UCSD-AML1 (cell line): ENCODE measurements around the gene PRR35.

Experiments used
- DNase-seq: peaks from one replicate; lab custom pipeline; 2025; ENCODE audit not compliant: unreplicated experiment; lab: John Stamatoyannopoulos, UW

Gene PRR35

DNA sequence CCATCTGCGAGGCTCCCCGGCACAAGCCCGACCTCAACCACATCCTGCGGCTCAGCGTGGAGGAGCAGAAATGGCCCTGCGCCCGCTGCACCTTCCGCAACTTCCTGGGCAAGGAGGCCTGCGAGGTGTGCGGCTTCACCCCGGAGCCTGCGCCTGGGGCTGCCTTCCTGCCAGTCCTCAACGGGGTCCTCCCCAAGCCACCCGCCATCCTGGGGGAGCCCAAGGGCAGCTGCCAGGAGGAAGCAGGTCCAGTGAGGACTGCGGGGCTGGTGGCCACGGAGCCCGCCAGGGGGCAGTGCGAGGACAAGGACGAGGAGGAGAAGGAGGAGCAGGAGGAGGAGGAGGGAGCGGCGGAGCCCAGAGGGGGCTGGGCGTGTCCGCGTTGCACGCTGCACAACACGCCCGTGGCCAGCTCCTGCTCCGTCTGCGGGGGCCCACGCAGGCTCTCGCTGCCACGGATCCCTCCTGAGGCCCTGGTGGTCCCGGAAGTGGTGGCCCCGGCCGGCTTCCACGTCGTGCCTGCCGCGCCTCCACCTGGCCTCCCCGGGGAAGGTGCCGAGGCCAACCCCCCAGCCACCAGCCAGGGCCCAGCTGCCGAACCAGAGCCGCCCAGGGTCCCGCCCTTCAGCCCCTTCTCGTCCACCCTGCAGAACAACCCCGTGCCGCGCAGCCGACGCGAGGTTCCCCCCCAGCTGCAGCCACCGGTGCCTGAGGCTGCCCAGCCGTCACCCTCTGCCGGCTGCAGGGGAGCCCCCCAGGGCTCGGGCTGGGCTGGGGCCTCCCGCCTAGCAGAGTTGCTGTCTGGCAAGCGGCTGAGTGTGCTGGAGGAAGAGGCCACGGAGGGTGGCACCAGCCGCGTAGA, 13.1 kb upstream of the PRR35 start:
- DNase-seq, result peak; percentile 94

DNA sequence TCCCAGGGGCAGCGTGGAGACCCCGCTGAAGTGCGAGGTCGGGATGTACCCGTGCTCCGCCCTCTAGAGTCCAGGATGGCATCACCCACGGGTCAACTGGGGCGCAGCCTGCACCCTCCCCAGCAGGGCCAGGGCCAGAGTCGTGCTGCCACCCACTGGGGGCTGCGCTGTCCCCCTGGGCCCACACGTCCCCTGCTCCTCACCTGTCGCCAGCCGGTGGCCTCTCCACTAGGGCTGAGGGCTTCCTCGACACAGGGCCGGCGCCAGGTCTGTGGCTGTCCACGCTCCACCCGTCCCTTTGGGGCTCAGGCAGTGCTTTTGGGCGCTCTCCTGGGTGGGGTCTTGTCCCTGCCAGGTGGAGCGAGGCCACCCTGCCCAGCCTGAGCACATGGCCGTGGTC, 11.6 kb upstream of the PRR35 start:
- no peak for DNase-seq

DNA sequence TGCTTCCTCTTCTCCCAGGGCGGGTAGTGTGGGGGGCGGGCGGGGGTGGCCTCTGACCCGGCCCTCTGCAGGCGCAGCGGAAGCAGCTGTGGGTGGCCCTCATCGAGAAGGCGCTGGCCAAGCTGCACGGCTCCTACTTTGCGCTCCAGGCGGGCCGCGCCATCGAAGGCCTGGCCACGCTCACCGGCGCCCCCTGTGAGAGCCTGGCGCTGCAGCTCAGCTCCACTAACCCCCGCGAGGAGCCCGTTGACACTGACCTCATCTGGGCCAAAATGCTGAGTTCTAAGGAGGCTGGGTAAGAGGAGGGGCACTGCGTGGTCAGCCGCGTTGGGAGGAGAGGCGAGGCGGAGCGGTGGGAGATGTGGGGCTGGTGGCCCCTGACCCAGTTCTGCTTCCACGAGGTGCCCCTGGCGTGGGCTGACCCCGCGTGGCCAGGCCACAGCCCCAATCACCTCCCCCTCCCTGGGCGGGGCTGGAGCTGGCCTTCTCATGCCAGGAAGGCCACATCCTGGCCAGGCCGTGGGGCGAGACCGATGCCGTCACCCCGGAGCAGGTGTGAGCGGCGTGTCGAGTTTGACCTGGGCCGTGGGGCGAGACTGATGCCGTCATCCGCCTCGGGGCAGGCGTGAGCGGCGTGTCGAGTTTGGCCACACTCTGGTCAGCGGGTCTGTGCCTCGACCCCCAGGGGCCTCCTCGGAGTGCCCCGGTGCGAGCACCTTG, 10.5 kb upstream of the PRR35 start:
- no peak for DNase-seq

DNA sequence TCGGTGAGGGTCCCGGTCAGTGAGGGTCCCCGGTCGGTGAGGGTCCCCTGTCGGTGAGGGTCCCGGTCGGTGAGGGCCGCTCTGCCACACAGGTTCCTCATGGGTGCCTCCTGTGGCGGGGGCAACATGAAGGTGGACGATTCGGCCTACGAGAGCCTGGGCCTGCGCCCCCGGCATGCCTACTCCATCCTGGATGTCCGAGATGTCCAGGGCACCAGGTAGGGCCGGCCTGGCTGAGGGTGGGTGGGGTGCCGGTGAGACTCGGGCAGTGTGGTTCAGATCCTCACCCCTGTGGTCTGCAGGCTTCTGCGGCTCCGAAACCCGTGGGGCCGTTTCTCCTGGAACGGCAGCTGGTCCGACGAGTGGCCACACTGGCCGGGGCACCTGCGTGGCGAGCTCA, 9.0 kb upstream of the PRR35 start:
- DNase-seq, result no peak

DNA sequence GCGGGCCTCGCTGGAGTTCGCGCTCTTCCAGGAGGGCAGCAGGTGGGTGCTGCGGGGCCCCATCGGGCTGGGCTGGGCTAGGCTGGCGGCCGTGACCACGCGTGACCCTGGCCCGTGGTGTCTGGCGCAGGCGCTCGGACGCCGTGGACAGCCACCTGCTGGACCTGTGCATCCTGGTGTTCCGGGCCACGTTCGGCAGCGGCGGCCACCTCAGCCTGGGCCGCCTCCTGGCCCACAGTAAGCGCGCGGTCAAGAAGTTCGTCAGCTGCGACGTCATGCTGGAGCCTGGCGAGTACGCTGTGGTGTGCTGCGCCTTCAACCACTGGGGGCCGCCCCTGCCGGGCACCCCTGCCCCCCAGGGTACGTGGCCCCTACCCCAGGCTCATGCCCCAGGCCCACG, 8.0 kb upstream of the PRR35 start:
- DNase-seq, result no peak

DNA sequence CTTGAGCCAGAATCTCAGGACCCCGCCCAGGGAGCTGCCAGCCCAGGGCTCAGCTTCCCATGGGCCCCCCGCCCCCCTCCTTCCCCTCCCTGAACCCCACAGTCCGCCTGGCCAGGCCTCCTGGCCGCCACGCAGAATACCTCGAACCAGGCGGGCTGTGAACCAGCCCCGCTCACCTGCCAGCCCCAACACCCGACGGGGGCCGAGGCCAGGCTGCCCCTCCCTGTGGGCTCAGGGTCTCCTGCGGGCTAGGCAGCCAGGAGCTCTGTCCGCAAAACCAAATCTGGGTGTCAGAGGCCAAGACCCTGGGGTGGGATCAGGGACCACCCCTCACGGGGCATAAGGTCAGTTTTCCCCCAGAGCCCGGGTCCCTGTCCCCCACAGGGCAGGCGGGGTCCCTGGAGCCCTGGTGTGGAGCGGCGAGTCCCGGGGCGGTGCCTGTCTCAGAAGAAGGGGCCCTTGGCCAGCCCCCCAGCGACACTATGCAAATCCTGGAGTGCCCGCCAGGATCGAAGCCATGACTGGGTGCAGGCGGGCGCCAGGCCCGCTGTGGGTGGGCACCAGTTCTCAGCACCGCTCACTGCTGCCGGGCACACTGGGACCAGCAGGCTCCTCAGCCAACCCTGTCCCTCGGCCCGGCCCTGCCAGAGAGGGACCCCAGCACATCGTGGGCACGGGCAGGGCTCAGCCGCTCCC, 6.4 kb upstream of the PRR35 start:
- no peak for DNase-seq

DNA sequence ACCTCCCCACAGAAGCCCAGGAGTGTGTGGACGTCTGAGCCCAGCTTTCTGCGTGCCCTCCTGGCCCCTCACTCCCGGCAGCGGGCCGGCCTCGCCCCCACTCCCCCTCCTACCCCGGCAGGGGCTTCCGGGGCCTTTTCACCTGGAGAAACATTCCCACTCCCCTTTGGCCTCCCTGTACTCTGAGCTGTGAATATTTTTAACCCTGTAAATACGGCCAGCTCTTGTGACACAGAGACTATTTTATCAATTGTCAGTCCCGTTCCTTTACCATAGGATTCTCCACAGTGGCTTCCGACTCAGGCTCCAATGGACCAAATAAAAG, 5.9 kb upstream of the PRR35 start:
- no peak for DNase-seq

DNA sequence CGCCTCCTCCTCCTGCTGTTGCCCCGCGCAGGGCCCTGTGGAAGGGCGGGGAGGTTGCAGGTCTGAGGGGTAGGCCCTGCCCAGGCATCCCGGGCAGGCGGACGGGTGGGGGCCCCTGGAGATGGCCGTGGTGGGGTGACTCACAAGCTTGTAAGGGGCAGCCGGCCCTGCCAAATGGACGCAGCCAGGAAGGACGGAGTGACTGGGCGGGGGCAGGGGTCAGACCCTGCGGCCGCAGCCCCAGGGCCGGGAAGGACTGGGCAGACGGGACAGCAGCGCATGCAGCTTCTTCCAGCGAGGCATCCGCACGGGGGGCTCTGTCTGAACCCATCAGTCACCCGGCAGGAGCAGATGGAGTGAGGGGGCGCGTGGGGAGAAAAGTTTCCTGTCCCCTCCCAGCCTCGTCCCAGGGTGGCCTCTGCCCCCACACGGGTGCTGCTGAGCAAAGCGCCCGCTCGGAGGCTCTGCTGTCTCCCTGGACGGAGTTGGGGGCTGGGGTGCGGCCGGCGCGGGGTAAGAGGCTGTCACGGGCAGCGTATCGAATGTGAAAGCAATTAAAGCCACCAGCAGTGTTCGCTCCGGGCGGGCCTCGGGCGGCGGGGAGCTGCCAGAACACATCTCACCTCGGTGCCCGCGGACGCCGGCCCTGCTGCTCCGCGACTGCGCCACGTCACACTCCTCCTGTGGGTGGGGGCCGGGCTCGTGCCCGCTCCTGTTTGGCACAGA, 5.4 kb upstream of the PRR35 start:
- DNase-seq, result no peak

DNA sequence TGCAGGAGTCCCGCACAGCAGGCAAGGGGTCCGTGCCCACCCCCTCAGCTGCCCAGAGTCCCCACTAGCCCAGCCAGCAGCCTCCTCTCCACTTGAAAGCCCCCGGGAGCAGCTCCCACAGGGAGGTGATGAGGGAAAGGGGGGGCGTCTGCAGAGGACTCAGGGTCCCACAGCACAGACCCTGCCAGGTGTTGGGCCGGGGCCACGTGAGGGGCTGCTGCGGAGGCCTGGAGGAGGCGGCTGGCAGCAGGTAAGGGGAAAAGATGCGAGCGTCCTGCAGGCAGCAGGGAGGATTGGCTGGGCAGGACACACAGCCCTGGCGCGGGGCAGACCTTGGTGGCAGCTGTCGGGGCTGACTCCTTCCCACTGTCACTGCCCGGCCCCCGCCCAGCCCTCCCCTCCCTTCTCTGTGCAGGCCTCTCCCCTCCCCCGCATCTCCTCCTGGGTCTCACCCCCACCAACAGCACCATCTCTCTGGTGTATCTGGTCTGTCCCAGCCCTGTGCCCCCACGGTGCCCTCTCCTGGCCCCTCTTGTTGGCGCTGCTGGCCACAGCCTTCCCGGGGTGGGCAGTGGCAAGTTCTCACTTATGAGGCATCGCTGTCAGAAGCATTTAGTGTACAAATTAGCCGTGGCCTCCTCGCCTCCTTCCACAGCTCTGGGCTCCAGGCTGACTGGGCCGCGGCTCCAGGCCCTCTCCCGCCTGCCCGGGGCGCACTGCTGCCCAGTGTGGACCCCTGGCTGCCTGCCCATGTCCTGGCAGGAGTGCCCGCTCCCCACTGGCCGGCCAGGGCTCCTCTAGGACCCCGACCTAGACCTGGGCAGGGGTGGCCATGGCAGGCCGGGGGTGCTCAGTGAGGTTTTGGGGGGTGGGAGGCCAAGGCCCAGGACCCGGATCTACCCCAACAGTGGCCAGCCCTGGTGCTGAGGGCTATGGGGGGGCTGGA, 4.4 kb upstream of the PRR35 start:
- DNase-seq, result no peak

DNA sequence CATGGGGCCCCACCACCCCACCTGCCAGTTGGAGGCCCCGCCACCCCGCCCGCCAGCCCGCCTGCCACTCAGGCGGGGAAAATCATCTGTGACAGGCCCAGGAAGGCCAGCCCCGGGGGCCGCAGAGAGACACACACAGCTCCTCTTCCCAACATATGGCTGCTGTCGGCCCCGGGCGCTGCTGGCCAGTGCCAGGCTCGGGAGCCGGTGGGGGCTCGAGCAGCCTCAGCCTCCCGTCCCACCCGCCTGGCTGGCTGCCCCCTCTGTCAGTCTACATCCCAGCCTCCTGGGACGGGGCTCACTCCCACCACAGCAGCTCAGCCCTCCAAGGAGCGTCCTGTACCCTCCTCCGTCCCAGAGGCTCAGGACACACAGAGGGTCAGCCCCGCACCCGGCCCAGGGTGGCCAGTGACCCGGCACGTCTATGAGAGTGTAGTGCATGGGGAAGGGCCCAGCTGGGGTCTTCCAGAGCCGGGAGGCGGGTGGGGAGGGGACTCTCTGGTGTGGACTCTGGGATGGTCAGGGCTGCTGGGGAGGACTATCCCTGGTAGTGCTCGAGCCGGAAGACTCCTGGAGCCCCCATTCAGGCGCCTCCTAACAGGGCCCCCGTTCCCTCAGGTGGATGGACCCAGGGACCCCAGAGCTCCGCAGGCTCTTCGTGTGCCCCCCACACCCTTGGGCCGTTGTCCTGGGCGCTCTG, 3.6 kb upstream of the PRR35 start:
- DNase-seq, result no peak

DNA sequence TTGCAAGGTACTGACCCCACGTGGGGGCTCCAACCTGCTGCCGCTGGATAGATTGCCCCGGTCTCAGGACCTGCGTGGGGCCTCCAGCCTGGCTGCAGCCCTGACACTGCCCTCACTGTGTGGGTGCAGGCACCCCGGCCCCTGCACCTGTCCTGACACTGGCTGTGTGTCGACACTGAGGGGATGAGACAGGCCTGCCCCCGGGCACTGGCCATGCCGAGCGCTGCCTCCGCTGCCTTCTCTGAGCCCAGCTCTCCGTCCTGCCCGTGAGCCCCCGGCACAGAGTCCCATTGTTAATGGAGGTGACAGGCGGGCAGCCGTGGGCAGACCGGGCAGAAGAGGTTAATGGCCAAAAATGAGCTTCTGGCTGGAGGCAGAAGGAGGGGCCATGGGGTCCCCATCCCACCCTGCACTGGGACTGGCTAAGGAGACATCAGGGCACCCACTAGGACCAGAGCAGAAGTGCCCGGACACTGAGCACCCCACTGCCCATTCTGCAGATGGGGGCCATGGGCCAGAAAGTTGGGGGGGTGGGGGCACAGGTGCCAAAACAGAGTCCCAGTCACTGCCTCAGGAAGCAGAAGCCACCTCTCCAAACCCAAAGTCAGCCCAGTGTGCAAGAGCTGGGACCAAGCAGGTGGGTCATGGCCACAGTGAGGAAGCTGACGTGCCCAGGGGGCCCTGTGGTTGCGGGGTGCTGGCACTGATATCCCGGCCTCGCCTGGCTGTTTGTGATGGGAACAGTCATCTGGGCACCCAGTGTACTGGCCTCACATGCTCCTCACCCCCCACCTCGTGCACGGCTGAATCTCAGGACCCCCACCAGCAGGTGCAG, 2.5 kb upstream of the PRR35 start:
- no peak for DNase-seq

DNA sequence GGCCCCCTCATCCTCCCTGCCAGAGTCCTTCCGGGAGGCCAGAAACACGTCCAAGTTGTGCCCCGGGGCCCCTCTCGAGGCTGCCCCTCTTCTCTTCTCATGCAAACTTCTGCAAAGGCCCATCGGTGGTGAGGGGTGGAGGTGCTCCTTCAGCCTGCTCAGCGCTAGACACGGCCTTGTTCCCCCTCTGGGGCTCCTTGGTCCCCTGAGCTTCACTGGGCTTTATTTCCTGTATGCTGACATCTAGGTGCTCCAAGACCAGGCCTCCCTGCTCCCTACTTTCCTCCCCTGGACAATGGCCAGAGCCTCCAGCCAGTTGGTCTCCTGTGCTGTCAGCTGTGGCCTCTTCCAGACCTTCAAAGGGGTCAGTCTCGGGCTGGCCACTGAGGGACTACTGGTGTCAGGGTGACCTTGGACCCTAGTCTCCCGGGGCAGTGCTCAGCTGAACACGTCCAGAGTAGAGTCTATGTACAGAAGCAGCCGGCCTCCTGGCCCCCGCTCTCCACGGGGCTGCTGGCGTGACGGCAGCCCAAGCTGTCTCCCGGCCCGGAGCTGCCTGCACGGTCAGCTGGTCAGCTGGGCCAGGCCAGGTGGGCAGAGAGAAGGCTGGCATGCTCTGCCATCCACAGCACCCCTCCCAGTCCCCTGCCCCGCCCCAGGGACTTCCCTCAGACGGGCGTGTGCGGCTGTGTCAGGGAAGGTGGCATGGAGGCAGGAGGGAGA, 1.7 kb upstream of the PRR35 start:
- DNase-seq, result no peak

DNA sequence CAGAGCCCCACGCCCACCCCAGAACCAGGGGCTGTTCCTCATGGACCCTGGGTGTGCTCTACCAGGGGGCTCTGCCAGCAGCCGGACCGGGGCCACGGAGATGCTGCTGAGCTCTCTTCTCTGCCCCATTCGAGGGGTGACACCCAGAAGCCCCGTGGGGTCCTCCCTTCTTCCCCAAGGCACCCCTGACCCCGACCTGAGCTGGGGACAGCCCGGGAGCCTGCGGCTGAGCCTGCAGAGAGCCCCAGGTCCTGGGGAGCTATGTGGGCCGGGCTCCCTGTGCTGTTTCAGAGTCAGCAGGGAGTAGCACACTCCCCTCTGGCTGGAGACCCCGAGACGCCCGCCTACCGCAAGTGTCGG, 1.2 kb upstream of the PRR35 start:
- DNase-seq, result no peak

DNA sequence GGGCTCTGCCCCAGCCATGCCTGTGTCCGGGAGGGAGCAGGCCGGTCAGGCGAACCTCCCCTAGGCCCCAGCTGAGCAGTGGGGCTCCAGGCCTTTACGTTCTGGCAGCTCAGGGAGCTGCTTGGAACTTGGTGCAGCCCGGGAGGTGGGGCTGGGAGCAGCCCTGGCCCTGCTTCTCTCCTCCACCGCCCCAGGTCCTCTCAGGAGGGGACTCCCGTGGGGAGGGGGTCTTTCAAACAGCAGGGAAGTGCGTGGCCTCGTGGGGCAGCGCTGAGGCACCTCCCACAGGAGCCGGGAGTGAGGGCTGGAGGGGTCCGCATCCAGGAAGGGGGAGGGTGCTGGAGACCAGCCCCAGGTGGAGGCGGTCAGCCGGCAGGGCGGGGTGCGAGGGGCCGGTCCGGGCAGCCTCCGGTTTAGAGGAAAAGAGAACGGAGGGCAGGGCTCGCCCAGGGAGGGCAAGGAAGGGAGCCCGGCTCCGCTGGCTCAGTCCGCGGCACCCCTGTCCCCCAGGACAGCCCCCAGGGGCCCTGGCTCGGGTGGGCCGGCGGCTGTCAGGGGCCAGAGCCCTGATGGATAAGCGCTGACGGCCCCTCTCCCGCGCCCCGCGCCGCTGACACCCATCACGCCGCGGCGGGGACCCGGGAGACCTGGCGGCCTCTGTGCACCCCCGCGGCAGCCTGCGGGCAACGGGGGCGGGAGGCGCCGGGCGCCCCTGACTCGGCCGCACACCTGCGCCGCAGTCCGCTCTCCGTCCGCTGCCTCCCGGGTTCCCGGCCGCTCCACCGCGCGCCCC, 587 bp upstream of the PRR35 start:
- no peak for DNase-seq

DNA sequence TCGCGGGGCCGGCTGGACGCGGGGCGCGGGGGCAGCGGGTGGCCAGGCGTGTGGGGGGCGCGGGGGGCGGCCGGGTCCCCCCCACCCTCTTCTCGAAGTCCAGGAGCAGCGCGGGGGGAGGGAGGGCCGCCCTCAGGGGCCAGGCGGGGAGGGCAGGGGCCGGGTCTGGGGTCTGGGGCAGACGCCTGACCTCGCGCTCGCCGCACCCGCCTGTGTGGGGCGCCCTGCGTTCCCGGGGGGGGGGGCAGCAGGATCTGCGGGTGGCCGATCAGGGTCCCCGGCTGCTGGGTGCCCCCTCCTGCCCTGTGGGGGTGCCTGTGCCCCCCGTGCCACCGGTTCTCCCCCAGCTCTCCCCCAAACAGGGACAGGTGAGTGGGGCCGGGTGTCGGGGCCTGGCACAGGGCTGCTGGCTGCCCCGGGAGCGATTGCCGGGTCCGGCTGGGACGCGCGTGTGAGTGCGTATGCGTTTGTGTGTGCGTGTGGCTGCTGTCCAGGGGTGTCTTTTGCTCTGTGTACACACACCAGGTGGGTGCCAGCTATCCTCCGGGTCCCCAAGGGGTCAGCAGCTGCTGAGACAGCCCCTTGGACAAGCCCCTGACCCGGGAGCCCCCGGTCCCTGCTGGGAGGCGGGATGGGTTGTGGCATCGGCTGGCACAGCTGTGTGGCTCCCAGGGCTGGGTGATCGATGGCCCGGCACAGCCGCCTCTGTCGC, 663 bp downstream of the PRR35 start:
- DNase-seq, result no peak

DNA sequence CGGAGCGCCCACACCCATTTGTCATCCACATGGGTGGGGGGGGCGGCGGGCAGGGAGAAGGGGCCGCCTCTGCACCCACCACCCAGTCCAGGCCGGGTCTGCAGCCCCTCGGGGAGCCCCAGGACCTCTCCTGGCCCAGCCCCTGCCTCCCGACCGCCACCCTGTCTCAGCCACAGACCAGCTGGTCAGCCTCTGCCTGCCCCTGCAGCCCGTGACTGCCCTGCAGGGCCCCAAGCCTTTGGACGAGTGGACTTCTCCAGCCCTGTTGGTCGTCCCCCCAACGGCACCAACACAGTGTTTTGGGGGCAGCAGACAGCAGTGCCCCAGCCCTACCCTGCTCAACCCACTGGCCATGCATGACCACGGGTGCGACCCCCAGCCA, 1.2 kb downstream of the PRR35 start:
- DNase-seq, result no peak
